ENCODE measurements around the gene CCL19. TPM values are rescaled to one million over a fixed set of nuclear protein-coding genes. Genes with fewer than 3 reads are reported as not detected.

The CCL19 gene
- total and polyA plus RNA-seq, 2 of the 8 experiments (the other 6 are each of a cell fraction or from before 2014, with no cell fraction given), result not detected

- TF ChIP-seq SUZ12 (IDR thresholded peaks at IDR 0.05; ENCODE audit: low read length), result no peak
- no peak for TF ChIP-seq EP300 (IDR thresholded peaks at IDR 0.05; ENCODE audit: borderline replicate concordance in 1 of 2, low read depth in 2 of 2, low read length in 2 of 2)
- TF ChIP-seq SIN3A (conservative IDR thresholded peaks at IDR 0.05 in 1 of 2, IDR thresholded peaks at IDR 0.05 in 1 of 2; ENCODE audit: low read depth in 1 of 2, low read length in 2 of 2), result no peak
- no peak for TF ChIP-seq EZH2 (IDR thresholded peaks at IDR 0.05; ENCODE audit: low read depth, low read length, severe bottlenecking)
- no peak for TF ChIP-seq POLR2A (IDR thresholded peaks at IDR 0.05; ENCODE audit: control extremely low read depth in 1 of 2, low read depth in 2 of 2, low read length in 2 of 2)
- TF ChIP-seq YY1 (IDR thresholded peaks at IDR 0.05; ENCODE audit: low read depth, low read length), result no peak
Observed at GRCh38 chr9:34647651-34648050, 43.4 kb downstream of the CCL19 start (continued).
